Nephron progenitor cell (in vitro differentiated cells): ENCODE measurements around the gene NGRN.
A peak's percentile ranks its signal among the peaks of the same experiment; 100 is the strongest.
"Not testable (repeated sequence)": the region's sequence is repeated elsewhere in the genome, so short reads cannot be mapped to it uniquely, and the experiment has no call there.

ENCODE experiments used
- DNase-seq: peaks from one replicate; pipeline ENCODE4 v3.0.0; 2021
- H3K27ac Mint-ChIP-seq: 2 replicates; pipeline ENCODE4 v1.8.0; 2021; ENCODE audit warnings: mild to moderate bottlenecking, moderate library complexity, mixed read lengths
- H3K27me3 Mint-ChIP-seq: 2 replicates; pipeline ENCODE4 v1.8.0; 2021; ENCODE audit warnings: mild to moderate bottlenecking, low read depth, mixed read lengths; ENCODE audit not compliant: poor library complexity
- H3K36me3 Mint-ChIP-seq: 2 replicates; pipeline ENCODE4 v1.8.0; 2021; ENCODE audit warnings: low read depth, mixed read lengths
- H3K4me1 Mint-ChIP-seq: 2 replicates; pipeline ENCODE4 v1.8.0; 2021; ENCODE audit warnings: mixed read lengths
- H3K4me3 Mint-ChIP-seq: 2 replicates; pipeline ENCODE4 v1.8.0; 2021; ENCODE audit warnings: mild to moderate bottlenecking, moderate library complexity, mixed read lengths
- H3K9me3 Mint-ChIP-seq: 2 replicates; pipeline ENCODE4 v1.8.0; 2021; ENCODE audit warnings: mild to moderate bottlenecking, moderate library complexity, mixed read lengths
- TF ChIP-seq, protein P1 (sequence below): fragments of 200-600 bp; sonication (generic); IDR thresholded peaks from 2 replicates; pipeline ENCODE4 v1.5.0; 2021; ENCODE audit warnings: antibody characterized with exemption

Gene NGRN

DNA sequence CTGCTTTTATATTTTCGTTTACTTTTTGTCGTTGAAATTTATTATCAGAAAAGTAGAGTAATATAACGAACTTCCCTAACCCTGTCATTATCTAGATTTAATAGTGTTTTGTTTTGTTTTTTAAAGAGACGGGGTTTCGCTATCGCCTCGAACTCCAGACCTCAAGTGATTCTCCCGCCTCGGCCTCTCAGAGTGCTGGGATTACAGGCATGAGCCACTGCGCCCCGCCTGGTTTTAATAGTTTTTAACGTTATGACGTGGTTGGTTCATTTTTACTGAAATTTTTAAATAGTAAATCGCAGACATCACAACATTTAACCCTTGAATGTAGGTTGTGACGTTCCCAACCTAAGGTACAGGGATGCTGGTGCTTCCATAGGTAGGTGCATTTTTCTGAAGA, 1.0 kb downstream of the NGRN start:
- peaks cover 8% of the 10 kb centered on the region for H3K27me3 Mint-ChIP-seq
- peak overlapping the region; percentile 97 for H3K4me3 Mint-ChIP-seq
- no peak for DNase-seq
- no peaks in the 10 kb centered on the region for H3K9me3 Mint-ChIP-seq
- peak overlapping the region; percentile 98 for H3K27ac Mint-ChIP-seq
- H3K4me1 Mint-ChIP-seq = peaks cover 54% of the 10 kb centered on the region
- TF ChIP-seq, protein P1, sequence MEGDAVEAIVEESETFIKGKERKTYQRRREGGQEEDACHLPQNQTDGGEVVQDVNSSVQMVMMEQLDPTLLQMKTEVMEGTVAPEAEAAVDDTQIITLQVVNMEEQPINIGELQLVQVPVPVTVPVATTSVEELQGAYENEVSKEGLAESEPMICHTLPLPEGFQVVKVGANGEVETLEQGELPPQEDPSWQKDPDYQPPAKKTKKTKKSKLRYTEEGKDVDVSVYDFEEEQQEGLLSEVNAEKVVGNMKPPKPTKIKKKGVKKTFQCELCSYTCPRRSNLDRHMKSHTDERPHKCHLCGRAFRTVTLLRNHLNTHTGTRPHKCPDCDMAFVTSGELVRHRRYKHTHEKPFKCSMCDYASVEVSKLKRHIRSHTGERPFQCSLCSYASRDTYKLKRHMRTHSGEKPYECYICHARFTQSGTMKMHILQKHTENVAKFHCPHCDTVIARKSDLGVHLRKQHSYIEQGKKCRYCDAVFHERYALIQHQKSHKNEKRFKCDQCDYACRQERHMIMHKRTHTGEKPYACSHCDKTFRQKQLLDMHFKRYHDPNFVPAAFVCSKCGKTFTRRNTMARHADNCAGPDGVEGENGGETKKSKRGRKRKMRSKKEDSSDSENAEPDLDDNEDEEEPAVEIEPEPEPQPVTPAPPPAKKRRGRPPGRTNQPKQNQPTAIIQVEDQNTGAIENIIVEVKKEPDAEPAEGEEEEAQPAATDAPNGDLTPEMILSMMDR = no peak
- peaks cover 38% of the 10 kb centered on the region for H3K36me3 Mint-ChIP-seq

DNA sequence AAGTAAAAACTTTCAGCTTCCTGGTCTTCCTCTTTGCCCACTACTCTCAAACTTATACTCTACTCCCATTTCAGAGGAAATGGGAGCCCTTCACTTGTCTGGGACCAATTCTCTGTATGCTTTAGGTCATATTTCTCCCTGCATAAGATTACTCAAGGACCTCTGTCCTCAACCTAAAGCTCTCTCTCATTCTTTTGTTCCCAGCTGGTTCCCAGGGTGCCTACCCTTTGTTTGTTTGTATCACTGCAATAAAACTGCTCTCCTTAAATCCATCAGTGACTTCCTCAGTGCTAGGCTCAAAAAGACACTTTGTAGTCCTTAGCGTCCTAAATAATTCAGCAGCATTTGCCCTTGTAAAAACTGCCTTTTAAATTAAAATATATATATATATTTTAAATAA, 2.9 kb downstream of the NGRN start:
- Mint-ChIP-seq H3K4me3 (peak overlapping the region; percentile 78), H3K27ac (peak overlapping the region; percentile 90)

DNA sequence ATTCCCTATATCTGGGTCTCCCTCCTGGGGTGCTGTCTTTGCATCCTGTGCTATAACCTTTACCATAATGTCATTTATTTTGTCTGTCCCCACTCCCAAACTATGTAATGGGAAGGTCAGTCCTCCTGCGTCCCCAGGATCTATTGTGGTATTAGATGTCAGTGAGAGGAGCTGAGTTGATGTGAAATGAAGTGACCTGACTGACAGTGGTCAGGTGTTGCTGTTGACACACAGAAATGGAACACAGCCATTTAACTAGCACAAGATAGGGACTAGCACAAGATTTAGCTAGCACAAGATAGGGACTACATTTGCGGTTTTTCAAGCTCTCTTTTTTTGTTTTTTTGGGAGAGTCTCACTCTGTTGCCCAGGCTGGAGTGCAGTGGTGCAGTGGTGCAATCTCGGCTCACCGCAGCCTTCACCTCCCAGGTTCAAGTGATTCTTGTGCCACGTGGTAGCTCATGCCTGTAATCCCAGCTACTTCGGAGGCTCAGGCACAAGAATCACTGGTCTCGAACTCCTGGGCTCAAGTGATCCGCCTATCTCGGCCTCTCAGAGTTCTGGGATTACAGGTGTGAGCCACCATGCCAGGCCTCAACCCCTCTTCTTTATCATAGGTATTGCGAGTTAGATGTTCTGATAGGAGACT, 5.2 kb downstream of the NGRN start:
- Mint-ChIP-seq H3K36me3 (peaks cover 77% of the 10 kb centered on the region), H3K9me3 (peaks cover 8% of the 10 kb centered on the region), H3K4me1 (peaks cover 45% of the 10 kb centered on the region), H3K27me3 (no peaks in the 10 kb centered on the region), H3K27ac (peak overlapping the region; percentile 70), H3K4me3 (no peak overlapping the region)
- TF ChIP-seq, protein P1 = no peak
- DNase-seq = no peak

More for the DNA sequence above, 2.9 kb downstream of the NGRN start:
- TF ChIP-seq, protein P1 = no peak
- H3K9me3 Mint-ChIP-seq = no peaks in the 10 kb centered on the region
- no peak for DNase-seq
- peaks cover 58% of the 10 kb centered on the region for H3K36me3 Mint-ChIP-seq
- H3K4me1 Mint-ChIP-seq = peaks cover 54% of the 10 kb centered on the region
- peaks cover 3% of the 10 kb centered on the region for H3K27me3 Mint-ChIP-seq

DNA sequence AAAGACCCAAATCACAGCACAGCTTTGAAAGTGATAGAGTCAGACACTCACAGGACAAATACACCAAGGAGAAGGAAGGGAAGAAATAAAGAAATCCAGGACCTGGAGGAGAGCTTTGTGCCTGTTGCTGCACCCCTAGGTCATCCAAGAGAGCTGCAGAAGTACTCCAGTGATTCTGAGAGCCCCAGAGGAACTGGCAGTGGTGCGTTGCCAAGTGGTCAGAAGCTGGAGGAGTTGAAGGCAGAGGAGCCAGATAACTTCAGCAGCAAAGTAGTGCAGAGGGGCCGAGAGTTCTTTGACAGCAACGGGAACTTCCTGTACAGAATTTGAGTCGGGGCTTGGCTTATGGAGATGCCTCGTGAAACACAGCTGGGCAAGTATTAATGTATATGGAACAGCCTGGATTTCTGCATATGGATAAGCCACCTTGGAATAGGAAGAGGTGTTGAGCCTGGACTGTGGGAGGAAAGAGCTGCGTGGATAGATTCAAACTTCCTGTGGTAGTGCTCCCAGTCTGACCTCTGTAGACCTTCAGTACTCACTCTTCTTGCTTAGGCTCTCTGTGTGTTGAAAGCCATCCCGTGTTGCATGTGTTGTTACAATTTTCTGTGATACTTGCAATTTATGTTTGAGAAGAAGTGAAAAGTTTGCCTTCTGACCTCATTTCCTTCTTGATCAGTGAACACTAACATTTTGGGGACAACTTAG, 6.1 kb downstream of the NGRN start:
- no peak overlapping the region for H3K4me3 Mint-ChIP-seq
- H3K27ac Mint-ChIP-seq = peak overlapping the region; percentile 12
- TF ChIP-seq, protein P1 = no peak
- H3K27me3 Mint-ChIP-seq = peaks cover 3% of the 10 kb centered on the region
- peaks cover 8% of the 10 kb centered on the region for H3K9me3 Mint-ChIP-seq
- DNase-seq = no peak
- H3K4me1 Mint-ChIP-seq = peaks cover 37% of the 10 kb centered on the region
- H3K36me3 Mint-ChIP-seq = peaks cover 84% of the 10 kb centered on the region

DNA sequence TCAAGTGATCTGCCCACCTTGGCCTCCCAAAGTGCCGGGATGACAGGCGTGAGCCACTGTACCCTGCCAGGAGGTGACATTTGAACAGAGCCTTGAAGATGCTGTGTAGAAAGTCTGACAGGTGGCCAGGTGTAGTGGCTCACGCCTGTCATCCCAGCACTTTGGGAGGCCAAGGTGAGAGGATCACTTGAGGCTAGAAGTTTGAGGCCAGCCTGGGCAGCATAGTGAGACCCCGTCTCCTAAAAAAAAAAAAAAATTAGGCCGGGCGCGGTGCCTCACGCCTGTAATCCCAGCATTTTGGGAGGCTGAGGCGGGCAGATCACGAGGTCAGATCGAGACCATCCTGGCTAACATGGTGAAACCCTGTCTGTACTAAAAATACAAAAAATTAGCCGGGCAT, 13.0 kb downstream of the NGRN start:
- Mint-ChIP-seq H3K4me1 (peaks cover 17% of the 10 kb centered on the region), H3K36me3 (peaks cover 31% of the 10 kb centered on the region)
- H3K9me3 Mint-ChIP-seq, H3K4me3 Mint-ChIP-seq, DNase-seq, H3K27ac Mint-ChIP-seq, H3K27me3 Mint-ChIP-seq: not testable (repeated sequence)

DNA sequence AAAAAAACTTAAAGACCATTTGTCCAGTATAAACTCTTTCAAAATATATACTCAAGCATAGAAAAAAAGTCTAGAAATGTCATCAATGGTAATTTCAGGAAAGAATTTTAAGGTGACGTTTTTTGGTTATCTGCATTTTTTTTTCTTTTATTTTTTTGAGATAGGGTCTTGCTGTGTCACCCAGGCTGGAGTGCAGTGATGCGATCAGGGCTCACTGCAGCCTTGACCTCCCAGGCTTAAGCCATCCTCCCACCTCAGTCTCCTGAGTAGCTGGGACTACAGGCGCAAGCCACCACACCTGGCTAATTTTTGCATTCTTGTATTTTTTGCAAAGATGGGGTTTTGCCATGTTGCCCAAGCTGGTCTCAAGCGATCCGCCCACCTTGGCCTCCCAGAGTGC, 15.3 kb downstream of the NGRN start:
- not testable (repeated sequence) for H3K9me3 Mint-ChIP-seq, H3K4me3 Mint-ChIP-seq
- peaks cover 17% of the 10 kb centered on the region for H3K4me1 Mint-ChIP-seq

DNA sequence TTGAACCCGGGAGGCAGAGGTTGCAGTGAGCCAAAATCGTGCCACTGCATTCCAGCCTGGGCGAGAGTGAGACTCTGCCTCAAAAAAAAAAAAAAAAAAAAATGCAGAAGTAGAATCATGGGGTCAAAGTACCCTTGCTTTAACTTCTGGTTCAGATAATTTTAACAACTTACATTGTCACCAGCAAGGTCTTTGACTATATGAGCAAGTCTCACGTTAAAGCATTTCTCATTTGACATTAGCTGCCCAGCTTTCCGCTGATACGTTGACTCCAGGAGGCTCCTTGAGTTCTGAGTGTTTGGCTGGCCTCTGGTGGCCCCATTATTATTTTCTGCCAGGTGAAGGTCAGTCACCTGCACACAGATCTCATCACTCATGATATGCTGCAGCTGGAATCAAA, 16.2 kb downstream of the NGRN start:
- not testable (repeated sequence) for H3K36me3 Mint-ChIP-seq, H3K27ac Mint-ChIP-seq, H3K4me3 Mint-ChIP-seq, H3K9me3 Mint-ChIP-seq, H3K27me3 Mint-ChIP-seq, DNase-seq
- peaks cover 17% of the 10 kb centered on the region for H3K4me1 Mint-ChIP-seq

More for the DNA sequence above, 15.3 kb downstream of the NGRN start:
- not testable (repeated sequence) for H3K27me3 Mint-ChIP-seq, DNase-seq, H3K27ac Mint-ChIP-seq
- peaks cover 14% of the 10 kb centered on the region for H3K36me3 Mint-ChIP-seq
